GM18868 (cell line): ENCODE data around the gene WWC1.
A peak's percentile ranks its signal among the peaks of the same experiment; 100 is the strongest.

Source experiments
- ATAC-seq: cut with Tn5 transposase; IDR thresholded peaks from one replicate; pipeline ENCODE4 v1.9.1; 2021; ENCODE audit warnings: mild to moderate bottlenecking, moderate library complexity; ENCODE audit not compliant: unreplicated experiment

Gene WWC1

DNA sequence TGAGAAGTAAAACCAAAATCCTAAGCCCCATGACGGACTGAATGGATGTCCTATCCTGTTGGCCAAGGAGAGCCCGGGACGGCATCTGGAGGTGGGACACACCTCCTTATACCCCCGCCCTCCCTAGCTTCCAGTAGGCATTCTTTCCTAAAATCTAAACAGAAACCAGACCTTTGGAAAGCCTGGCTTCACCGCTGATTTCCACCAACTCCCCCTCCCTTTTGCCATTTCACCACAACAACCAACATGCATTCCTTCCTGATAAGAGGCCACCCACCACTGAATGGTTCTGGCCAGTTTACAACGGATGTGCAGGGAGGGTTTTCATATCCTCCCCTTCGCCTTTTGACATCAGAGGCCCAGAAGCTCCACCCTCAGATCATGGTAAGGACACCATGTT, 185.6 kb downstream of the WWC1 start:
- ATAC-seq, result no peak

DNA sequence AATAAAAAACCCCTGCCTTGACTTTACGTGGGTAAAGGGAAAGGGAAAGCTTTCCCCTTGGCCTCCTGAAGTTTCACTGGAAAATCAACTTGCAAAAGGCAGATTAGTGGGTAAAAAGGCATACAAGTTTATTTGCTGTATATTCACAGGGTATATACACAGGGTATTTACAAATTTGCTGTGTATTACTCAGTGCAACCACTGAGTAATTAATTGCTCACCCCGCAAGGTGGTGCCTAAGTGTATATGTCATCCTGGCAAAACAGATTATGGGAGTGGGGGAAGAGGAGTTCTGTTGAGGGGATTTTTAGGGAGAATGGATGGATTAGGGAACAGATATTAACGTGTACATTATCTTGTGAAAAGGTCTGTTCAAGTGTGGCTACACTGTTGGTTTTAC, 187.7 kb downstream of the WWC1 start:
- ATAC-seq, result no peak

DNA sequence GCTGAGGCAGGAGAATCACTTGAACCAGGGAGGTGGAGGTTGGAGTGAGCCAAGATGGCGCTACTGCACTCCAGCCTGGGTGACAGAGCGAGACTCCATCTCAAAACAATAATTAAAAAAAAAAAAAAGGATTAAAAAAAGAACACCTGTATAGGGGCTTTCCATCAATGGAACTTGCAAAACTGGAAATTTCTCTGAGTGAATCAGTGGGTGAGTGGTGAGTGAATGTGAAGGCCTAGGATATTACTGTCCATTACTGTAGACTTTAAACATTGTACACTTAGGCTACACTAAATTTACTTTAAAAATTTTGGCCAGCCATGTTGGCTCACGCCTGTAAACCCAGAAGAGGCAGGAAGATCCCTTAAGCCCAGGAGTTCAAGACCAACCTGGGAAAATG, 189.2 kb downstream of the WWC1 start:
- no peak for ATAC-seq

DNA sequence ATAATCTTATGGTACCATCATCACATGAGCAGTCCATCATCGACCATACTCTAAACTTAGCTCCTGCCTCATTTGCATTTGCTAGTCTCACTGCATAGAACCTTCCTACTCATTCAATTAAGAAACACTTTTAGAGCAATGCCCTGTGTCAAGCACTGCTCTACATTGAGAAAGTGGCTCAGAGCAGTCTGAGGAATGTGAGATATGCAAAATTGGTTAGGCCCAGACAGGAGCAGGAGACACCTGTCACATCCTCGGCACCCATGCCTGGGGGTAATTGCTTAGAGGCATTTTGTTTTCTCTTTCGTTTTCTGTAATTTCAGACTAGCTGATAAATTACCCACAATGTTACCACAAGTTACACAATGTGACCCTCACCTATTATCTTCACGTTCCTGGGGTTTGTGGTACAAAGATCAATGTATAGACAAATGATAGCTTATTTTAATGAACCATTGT, 189.9 kb downstream of the WWC1 start:
- ATAC-seq, result peak; percentile 82

DNA sequence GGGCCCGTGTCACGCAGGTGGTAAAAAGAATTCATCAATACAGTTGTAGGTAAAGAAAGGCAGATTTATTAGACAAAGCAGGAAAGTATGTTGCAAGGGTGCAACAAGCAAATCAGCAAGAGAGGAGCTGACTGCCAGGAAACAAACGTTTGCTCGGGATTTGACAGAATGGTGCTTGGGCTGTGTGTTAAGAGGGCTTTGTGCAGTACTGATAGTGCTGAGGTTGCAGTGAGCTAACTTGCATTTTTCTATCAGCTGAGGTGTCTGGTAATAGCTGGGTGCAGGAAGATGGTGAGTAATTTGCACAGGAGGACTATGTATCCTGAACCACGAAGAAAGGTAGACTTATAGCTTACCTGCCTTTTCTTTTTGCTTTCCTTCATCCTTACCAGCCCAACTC, 190.9 kb downstream of the WWC1 start:
- no peak for ATAC-seq

DNA sequence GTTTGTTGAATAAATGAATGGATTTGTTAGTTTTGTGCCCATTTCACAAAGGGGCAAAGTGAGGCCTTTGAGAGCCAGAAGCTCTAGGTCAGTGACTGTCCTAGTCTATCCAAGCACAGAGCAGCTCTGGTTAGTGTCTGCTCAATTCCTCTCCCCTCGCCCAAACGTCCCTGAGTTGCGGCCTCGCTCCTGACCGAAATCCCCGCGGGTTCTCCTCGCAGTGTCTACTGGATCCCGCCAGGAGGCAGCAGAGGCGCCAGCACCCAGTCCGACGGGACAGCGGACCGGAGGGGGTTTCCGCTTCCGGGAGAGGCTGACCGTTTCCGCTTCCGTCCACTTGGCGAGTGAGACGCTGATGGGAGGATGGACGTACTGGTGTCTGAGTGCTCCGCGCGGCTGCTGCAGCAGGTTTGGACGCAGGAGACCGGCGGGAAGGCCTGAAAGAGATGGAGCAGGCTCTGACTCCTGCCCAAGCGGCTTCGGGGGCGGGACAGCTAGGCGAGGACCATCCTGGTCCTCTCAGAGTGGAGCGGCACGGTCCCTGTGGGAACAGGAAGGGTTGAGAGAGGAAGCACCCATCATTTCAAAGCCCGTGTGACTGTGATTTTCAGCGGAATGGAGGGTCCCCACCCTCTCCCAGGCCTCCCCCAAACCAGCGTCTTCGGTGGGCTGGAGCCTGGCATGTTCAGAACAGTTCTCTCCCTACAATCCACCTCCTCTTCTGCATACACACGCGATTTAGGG, 194.9 kb downstream of the WWC1 start, which contains the start of gene RARS1:
RARS1 (plus strand) TSS at position 336 of the 744 bp plus-strand sequence; CDS start at position 364, 28 bp downstream.
- ATAC-seq, result peak; percentile 87

DNA sequence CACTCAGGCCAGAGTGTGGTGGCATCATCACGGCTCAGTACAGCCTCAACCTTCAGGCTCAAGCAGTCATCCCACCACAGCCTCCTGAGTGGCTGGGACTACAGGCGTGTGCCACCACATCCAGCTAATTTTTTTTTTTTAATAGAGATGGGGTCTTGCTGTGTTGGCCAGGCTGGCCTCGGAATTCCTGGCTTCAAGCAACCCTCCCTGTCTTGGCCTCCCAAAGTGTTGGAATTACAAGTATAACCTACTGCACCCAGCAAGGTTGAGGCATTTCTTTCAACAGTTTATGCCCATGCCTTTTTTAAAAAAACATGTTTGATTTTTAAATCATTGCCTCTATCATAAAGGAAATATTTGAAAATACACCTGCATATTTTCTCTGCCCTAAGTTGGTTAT, 197.6 kb downstream of the WWC1 start:
- ATAC-seq, result no peak

DNA sequence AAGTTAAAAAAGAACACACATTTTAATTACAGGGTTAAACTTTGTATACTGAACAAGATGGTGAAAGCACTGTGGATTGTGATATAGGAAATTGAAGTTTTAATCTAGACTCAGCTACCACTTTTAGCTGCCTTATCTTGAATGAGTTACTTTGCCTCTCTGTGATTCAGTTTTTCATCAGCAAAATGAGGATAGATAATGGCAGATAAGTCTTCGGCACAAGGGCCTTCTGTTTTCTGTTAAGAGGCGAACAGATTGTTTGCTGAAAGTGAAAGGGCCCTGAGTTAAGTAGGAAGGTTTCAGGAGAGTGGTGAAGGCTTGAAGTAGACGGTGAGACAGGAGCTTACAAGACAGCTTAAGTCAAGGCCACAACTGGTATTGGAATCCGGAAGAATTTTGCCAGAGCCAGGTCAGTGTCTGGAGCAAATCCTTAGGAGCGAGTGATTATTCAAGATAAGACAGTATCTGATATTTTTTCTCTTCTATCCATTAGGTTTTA, 202.7 kb downstream of the WWC1 start:
- ATAC-seq, result no peak

DNA sequence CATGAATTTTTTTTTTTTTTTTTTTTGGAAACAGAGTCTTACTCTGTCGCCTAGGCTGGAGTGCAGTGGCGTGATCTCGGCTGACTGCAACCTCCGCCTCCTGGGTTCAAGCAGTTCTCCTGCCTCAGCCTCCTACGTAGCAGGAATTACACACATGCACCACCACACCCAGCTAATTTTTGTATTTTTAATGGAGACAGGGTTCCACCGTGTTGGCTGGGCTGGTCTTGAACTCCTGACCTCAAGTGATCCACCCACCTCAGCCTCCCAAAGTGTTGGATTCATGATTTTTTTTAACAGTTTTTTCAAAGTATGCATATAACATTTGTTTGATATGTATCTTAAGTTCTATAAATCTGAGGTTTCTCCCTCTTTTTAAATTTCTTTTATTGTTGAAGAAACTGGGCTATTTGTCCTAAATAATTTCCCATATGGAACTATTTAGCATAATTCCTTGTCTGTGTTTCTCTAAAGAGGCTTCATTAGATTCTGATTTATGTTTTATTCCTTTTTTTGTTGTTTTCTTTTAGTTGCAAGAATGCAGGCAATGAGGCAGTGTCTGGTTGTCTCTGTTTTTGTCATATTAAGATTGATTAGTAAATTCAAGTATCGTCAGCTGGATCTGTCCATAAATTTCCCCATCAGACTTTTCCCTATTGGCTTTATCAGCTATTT, 211.3 kb downstream of the WWC1 start:
- no peak for ATAC-seq

DNA sequence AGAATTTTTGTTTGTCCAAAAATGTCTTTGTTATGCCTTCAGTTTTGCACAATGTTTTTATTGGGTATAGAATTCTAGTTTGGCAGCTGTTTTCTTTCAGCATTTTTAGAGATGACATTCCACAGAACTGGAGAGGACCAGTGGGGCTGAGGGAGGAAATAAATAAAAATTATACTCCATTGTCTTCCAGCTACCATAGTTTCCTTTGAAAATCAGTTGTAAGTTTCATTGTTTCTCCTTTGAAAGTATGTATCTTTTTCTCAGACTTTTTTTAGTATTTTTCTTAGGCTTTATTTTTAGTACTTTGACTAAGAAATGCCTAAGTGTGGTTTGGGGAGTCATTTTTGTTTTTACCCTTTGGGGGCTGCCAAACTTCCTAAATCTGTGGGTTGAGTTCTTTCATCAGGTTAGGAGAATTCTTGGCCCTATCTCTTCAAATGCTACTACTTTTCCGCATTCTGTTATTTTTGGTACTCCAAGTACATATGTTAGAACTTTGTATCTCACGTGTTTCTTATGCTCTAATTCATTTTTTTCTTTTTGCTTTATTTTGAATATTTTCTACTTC, 222.5 kb downstream of the WWC1 start:
- ATAC-seq, result no peak
